HEK293T (cell line): ENCODE results near the gene MED27.

ENCODE experiments used
- CTCF ChIA-PET: fragments of 350-600 bp; formaldehyde crosslinking; extraction: SDS; loops from one replicate; lab custom pipeline; 2021; ENCODE audit warnings: antibody characterized with exemption, inconsistent platforms; lab: Yijun Ruan, JAX
- POLR2A ChIA-PET: fragments of 350-600 bp; formaldehyde crosslinking; extraction: SDS; loops from one replicate; lab custom pipeline; 2020; ENCODE audit warnings: antibody characterized with exemption, inconsistent platforms; lab: Yijun Ruan, JAX
- DNase-seq: peaks from one replicate; pipeline ENCODE4 v3.0.0; 2012; ENCODE audit warnings: mixed read lengths; ENCODE audit errors: extremely low spot score
- ARNT ChIP-seq: fragments of 450-650 bp; IDR thresholded peaks from 2 replicates; pipeline ENCODE4 v1.6.1; 2017; ENCODE audit warnings: mild to moderate bottlenecking
- BHLHE40 ChIP-seq: fragments of 450-650 bp; IDR thresholded peaks from 2 replicates; pipeline ENCODE4 v1.6.1; 2016; ENCODE audit warnings: mild to moderate bottlenecking, moderate library complexity, borderline replicate concordance
- CTBP1 ChIP-seq: fragments of 450-650 bp; IDR thresholded peaks from 2 replicates; pipeline ENCODE4 v1.6.1; 2016; ENCODE audit warnings: borderline replicate concordance
- ELF4 ChIP-seq: fragments of 450-650 bp; IDR thresholded peaks from 2 replicates; pipeline ENCODE4 v1.6.1; 2017; ENCODE audit warnings: antibody characterized with exemption
- FOXA1 ChIP-seq: fragments of 450-650 bp; IDR thresholded peaks from 2 replicates; pipeline ENCODE4 v1.6.1; 2016; ENCODE audit warnings: mild to moderate bottlenecking
- FOXK2 ChIP-seq: fragments of 450-650 bp; IDR thresholded peaks from 2 replicates; pipeline ENCODE4 v1.6.1; 2016; ENCODE audit warnings: mild to moderate bottlenecking
- FOXM1 ChIP-seq: fragments of 450-650 bp; IDR thresholded peaks from 2 replicates; pipeline ENCODE4 v1.6.1; 2017; ENCODE audit warnings: mild to moderate bottlenecking, borderline replicate concordance
- HDGF ChIP-seq: fragments of 450-650 bp; IDR thresholded peaks from 2 replicates; pipeline ENCODE4 v1.6.1; 2017; ENCODE audit warnings: antibody characterized with exemption, borderline replicate concordance
- L3MBTL2 ChIP-seq: fragments of 450-650 bp; conservative IDR thresholded peaks from 2 replicates; pipeline ENCODE4 v1.6.1; 2016; ENCODE audit warnings: mild to moderate bottlenecking
- LEF1 ChIP-seq: fragments of 450-650 bp; IDR thresholded peaks from 2 replicates; pipeline ENCODE4 v1.6.1; 2017; ENCODE audit warnings: mild to moderate bottlenecking, borderline replicate concordance
- NFRKB ChIP-seq: fragments of 450-650 bp; IDR thresholded peaks from 2 replicates; pipeline ENCODE4 v1.6.1; 2016; ENCODE audit warnings: mild to moderate bottlenecking, moderate library complexity
- SP1 ChIP-seq: fragments of 450-650 bp; IDR thresholded peaks from 2 replicates; pipeline ENCODE4 v1.6.1; 2017
- SUZ12 ChIP-seq: fragments of 450-650 bp; IDR thresholded peaks from 2 replicates; pipeline ENCODE4 v1.6.1; 2016; ENCODE audit warnings: mild to moderate bottlenecking
- TARDBP ChIP-seq: fragments of 450-650 bp; IDR thresholded peaks from 2 replicates; pipeline ENCODE4 v1.6.1; 2016
- ZNF384 ChIP-seq: fragments of 450-650 bp; IDR thresholded peaks from 2 replicates; pipeline ENCODE4 v1.6.1; 2016
- TF ChIP-seq, protein P1 (sequence below): fragments of 450-650 bp; IDR thresholded peaks from 2 replicates; pipeline ENCODE4 v1.6.1; 2016

Gene MED27

DNA sequence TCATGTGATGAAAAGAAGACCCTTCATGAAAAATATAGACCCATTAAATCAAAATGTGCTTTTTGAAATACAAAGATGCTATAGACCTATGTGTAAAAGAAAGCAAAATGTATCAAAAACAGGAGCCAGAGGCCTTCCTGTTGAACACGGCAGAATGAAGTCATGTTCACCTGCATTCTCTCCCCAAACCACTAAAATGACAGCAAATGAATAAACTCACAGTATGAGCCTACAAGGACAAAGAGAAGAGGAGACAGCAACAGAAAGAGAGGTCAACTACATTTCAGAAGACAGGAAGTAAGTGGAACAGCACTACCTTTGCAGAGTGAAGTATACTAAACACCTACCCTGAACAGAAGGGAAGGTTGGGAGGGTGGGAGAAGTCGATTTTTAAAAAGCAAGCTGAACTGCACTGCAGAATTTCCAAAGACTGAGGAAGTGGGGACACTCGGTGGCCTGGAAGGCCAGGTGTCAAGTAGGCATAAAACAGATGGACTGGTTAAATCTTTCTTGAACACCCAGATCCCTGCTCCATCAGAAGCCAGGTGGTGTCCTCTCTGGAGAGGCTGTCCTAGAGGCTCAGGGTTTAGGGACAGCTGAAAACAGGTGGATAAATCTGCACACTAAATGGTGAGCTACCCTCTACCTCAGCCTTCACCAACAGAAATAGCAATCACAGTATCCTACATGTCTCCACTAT lies 48.9 kb downstream of the MED27 start:
- CTCF ChIA-PET, result no interaction called here
- DNase-seq, result no peak
- POLR2A ChIA-PET, result no interaction called here

GRCh38 chr9:132027752-132028663 lies 51.7 kb downstream of the MED27 start:
- CTCF ChIA-PET, result no interaction called here
- no peak for DNase-seq
- POLR2A ChIA-PET, result no interaction called here
- TF ChIP-seq L3MBTL2 (no peak), BHLHE40 (no peak), ELF4 (no peak), FOXK2 (no peak), FOXM1 (no peak), SUZ12 (no peak), SP1 (no peak)

More for the DNA sequence above, 48.9 kb downstream of the MED27 start:
- no peak for TF ChIP-seq ZNF384
- TF ChIP-seq BHLHE40, result no peak
- TF ChIP-seq LEF1, result no peak
- no peak for TF ChIP-seq TARDBP
- TF ChIP-seq NFRKB, result no peak
- TF ChIP-seq SUZ12, result no peak
- no peak for TF ChIP-seq FOXK2
- TF ChIP-seq ARNT, result no peak
- no peak for TF ChIP-seq HDGF
- no peak for TF ChIP-seq SP1

- TF ChIP-seq ELF4 (no peak), CTBP1 (no peak), TARDBP (no peak), BHLHE40 (no peak), L3MBTL2 (no peak), SP1 (no peak), NFRKB (no peak), ARNT (no peak), HDGF (no peak)
- POLR2A ChIA-PET, result no interaction called here
- CTCF ChIA-PET, result no interaction called here
- DNase-seq, result no peak
Measured at GRCh38 chr9:132026932-132027585, 52.6 kb downstream of the MED27 start.

DNA sequence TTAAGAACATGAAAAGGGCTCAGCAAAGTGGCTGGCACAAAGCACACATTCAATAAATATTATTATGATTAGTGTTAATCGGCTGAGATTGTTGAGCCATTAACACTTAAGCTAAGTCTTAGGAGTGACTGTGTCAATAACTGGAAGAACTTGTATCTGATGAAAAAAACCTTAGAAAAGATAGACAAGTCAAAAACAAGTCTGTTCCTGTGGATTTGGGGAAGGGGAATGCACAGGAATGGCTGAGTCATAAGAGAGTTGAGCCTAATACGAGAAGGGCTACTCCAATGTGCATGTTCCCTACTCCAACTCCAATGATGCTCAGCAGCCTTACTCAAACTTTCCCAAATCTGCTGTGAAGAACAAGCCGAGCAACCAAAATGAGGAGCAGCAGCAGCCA lies 53.9 kb downstream of the MED27 start:
- TF ChIP-seq L3MBTL2 (no peak), FOXM1 (no peak), BHLHE40 (no peak), FOXK2 (no peak), ELF4 (no peak), ARNT (no peak), SP1 (no peak), CTBP1 (no peak), TARDBP (no peak), SUZ12 (no peak), NFRKB (no peak), ZNF384 (no peak)
- TF ChIP-seq, protein P1, sequence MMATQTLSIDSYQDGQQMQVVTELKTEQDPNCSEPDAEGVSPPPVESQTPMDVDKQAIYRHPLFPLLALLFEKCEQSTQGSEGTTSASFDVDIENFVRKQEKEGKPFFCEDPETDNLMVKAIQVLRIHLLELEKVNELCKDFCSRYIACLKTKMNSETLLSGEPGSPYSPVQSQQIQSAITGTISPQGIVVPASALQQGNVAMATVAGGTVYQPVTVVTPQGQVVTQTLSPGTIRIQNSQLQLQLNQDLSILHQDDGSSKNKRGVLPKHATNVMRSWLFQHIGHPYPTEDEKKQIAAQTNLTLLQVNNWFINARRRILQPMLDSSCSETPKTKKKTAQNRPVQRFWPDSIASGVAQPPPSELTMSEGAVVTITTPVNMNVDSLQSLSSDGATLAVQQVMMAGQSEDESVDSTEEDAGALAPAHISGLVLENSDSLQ, result no peak
- no peak for DNase-seq
- ChIA-PET CTCF (no interaction called here), POLR2A (no interaction called here)

DNA sequence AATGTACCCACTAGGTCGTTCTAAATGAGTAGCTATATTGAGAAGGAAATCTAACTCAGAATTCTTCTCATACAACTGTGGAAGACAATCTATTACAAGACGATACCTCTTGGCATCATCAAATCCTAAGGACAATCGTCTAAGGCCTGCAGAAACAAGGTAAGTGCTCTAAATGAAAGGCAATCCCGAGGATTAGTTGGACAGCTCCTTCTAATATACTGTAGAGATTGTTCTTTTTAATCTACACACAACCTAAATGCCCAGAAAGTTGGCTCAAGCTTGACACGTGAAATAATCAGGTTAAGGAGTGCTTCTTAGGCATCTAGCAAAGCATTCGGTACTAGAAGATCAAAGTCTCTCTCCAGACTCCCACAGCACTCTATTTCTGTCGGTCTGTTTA lies 55.1 kb downstream of the MED27 start:
- no peak for DNase-seq
- POLR2A ChIA-PET, result no interaction called here
- CTCF ChIA-PET, result no interaction called here
- TF ChIP-seq L3MBTL2 (no peak), ARNT (no peak), FOXK2 (no peak), NFRKB (no peak), LEF1 (no peak), FOXM1 (no peak), FOXA1 (no peak), BHLHE40 (no peak), ZNF384 (no peak), SUZ12 (no peak)

GRCh38 chr9:132023419-132024180 lies 56.1 kb downstream of the MED27 start:
- TF ChIP-seq BHLHE40 (no peak), L3MBTL2 (no peak), FOXA1 (no peak), ELF4 (no peak), ARNT (no peak), SUZ12 (no peak), LEF1 (no peak), SP1 (no peak), TARDBP (no peak), HDGF (no peak), CTBP1 (no peak), FOXM1 (no peak), NFRKB (no peak)
- ChIA-PET POLR2A (no interaction called here), CTCF (no interaction called here)
- no peak for DNase-seq
